HepG2 (cell line): Measurements from ENCODE around the gene CAPN13. TPM values are rescaled to one million over a fixed set of nuclear protein-coding genes. Genes with fewer than 3 reads are reported as not detected.

Source experiments
- ATAC-seq: fragments of 200-7000 bp; cut with Tn5 transposase; 3 replicates; pipeline ENCODE4 v1.9.1; 2020; ENCODE audit warnings: mild to moderate bottlenecking, moderate library complexity
- BruUV-seq: library from RNA; stranded (reverse); fragments of 400-500 nt; replicated peaks from 2 replicates; lab custom pipeline; 2021; lab: Mats Ljungman, UMichigan
- CTCF ChIA-PET: fragments of 300-600 bp; formaldehyde crosslinking; extraction: SDS; loops from one replicate; lab custom pipeline; 2021; ENCODE audit warnings: low total read pairs, inconsistent platforms, low intra/inter-chr PET ratio; lab: Yijun Ruan, JAX
- POLR2A ChIA-PET: fragments of 350-600 bp; sonication (Branson Sonifier 250); formaldehyde crosslinking; loops from one replicate; lab custom pipeline; 2020; ENCODE audit warnings: antibody characterized with exemption, inconsistent platforms; lab: Yijun Ruan, JAX
- DNase-seq: peaks from one replicate; pipeline ENCODE4 v3.0.0-alpha.2; 2015; ENCODE audit warnings: low spot score
- FAIRE-seq: peaks from 3 replicates; lab custom pipeline; 2011; peaks lifted over from hg19 to GRCh38; lab: Jason Lieb, UNC
- H2AFZ ChIP-seq: one replicate; pipeline ENCODE4 v1.6.1; 2011; ENCODE audit warnings: low read length, inconsistent platforms
- H3K27ac ChIP-seq: fragments of 300-600 bp; 3 replicates; pipeline ENCODE4 v1.8.0; 2011; ENCODE audit warnings: mixed run types, mild to moderate bottlenecking, mixed read lengths, low read length, inconsistent platforms; ENCODE audit not compliant: insufficient read depth; ENCODE audit errors: extremely low read length
- H3K27me3 ChIP-seq, 2 experiments: fragments of 200-600 bp in 1 of 2; 2 replicates in 1 of 2; 3 replicates in 1 of 2; pipeline versions ENCODE4 v1.6.0 to v1.8.0; 2011; ENCODE audit warnings: low read length in 2 of 2, mild to moderate bottlenecking in 2 of 2, moderate library complexity in 2 of 2, inconsistent platforms in 1 of 2; ENCODE audit not compliant: insufficient read depth in 2 of 2, control insufficient read depth in 1 of 2
- H3K36me3 ChIP-seq, 2 experiments: fragments of 200-600 bp in 1 of 2; replicated peaks in 1 of 2; 2 replicates in 1 of 2; 3 replicates in 1 of 2; pipeline versions ENCODE4 v1.5.1 to v1.8.0; 2011; ENCODE audit warnings: low read length in 2 of 2, inconsistent platforms in 1 of 2; ENCODE audit not compliant: insufficient read depth in 2 of 2, control insufficient read depth in 1 of 2
- H3K4me1 ChIP-seq: 2 replicates; pipeline ENCODE4 v1.5.1; 2012; ENCODE audit warnings: low read length, inconsistent platforms; ENCODE audit not compliant: insufficient read depth
- H3K4me2 ChIP-seq: 2 replicates; pipeline ENCODE4 v1.6.0; 2011; ENCODE audit warnings: low read depth, low read length, inconsistent platforms
- H3K4me3 ChIP-seq, 3 experiments: fragments of 200-600 bp in 1 of 3; sonication (generic), shearing (Covaris generic) in 1 of 3; replicated peaks in 1 of 3; 2 replicates each; pipeline ENCODE4 v1.5.1; 2011 to 2016; ENCODE audit warnings: low read length in 3 of 3, inconsistent platforms in 2 of 3, low read depth in 2 of 3, mild to moderate bottlenecking in 2 of 3, control low read depth in 1 of 3, mixed read lengths in 1 of 3; ENCODE audit not compliant: insufficient read depth in 1 of 3
- H3K79me2 ChIP-seq: one replicate; pipeline ENCODE4 v1.6.1; 2011; ENCODE audit warnings: low read length, inconsistent platforms; ENCODE audit not compliant: insufficient read depth
- H3K9ac ChIP-seq: 2 replicates; pipeline ENCODE4 v1.6.0; 2011; ENCODE audit warnings: mild to moderate bottlenecking, low read depth, low read length, inconsistent platforms; ENCODE audit not compliant: insufficient read depth
- H3K9me3 ChIP-seq: 2 replicates; pipeline ENCODE4 v1.5.1; 2012; ENCODE audit warnings: mild to moderate bottlenecking, low read length
- H4K20me1 ChIP-seq: 2 replicates; pipeline ENCODE4 v1.6.0; 2011; ENCODE audit warnings: inconsistent platforms, mild to moderate bottlenecking, low read length, moderate library complexity; ENCODE audit not compliant: insufficient read depth
- CENPT ChIP-seq: sonication (generic); formaldehyde crosslinking; IDR thresholded peaks from 2 replicates; pipeline ENCODE4 v1.8.0; 2022; ENCODE audit warnings: low read depth, mild to moderate bottlenecking, moderate library complexity, missing genetic modification reagents
- KAT2B ChIP-seq: fragments of 150-350 bp; IDR thresholded peaks from 2 replicates; pipeline ENCODE4 v1.6.1; 2014; ENCODE audit warnings: low read depth, low read length, borderline replicate concordance
- MLX ChIP-seq: IDR thresholded peaks from 2 replicates; pipeline ENCODE4 v1.6.1; 2016
- MTF1 ChIP-seq: sonication (generic); formaldehyde crosslinking; IDR thresholded peaks from 2 replicates; pipeline ENCODE4 v1.5.0; 2020; ENCODE audit warnings: missing genetic modification reagents
- REL ChIP-seq: sonication (generic); formaldehyde crosslinking; conservative IDR thresholded peaks from 2 replicates; pipeline ENCODE4 v1.8.0; 2022; ENCODE audit warnings: mild to moderate bottlenecking, missing genetic modification reagents, moderate library complexity
- U2AF1 ChIP-seq: fragments of 200-400 bp; formaldehyde crosslinking; optimal IDR thresholded peaks from 2 replicates; pipeline ENCODE3; 2017; ENCODE audit warnings: mild to moderate bottlenecking, low read depth, low read length
- U2AF2 ChIP-seq: fragments of 200-400 bp; formaldehyde crosslinking; IDR thresholded peaks from 2 replicates; pipeline ENCODE4 v1.6.1; 2017; ENCODE audit warnings: low read depth, mild to moderate bottlenecking, low read length
- WGBS: methylation state at CpG from one replicate; pipeline ENCODE4 v1.1.6; 2017; ENCODE audit warnings: low lambda C conversion rate; 5-methylcytosine and 5-hydroxymethylcytosine counted together
- in situ Hi-C: cut with HindIII; loops from 2 replicates; pipeline ENCODE4 v1.10.0; 2017; ENCODE audit warnings: low pct_unique_long_range_greater_than_20kb; ENCODE audit not compliant: extremely low pct_ligation_motif_present
- intact Hi-C: fragments of 100-400 bp; cut with micrococcal nuclease; formaldehyde crosslinking; loops from one replicate; pipeline ENCODE4 v1.10.0; 2022; ENCODE audit not compliant: unreplicated experiment
- polyA plus RNA-seq, 8 experiments: library from polyadenylated mRNA; depleted of rRNA in 3 of 8; stranded (reverse) in 7 of 8; unstranded in 1 of 8; fragments of >200 nt; fragmentation: Illumina TruSeq in 4 of 8; extraction: Trizol in 4 of 8; gene quantifications; 2 replicates each; pipeline versions ENCODE4 v1.2.1 to v1.2.3, GENCODE V29; 2011 to 2016; ENCODE audit warnings: low read depth in 4 of 8, missing spikeins in 1 of 8, mixed read lengths in 1 of 8; ENCODE audit not compliant: insufficient read depth in 1 of 8
- total RNA-seq, 5 experiments: library from RNA; depleted of rRNA; stranded (reverse); fragments of >200 nt; fragmentation: Illumina TruSeq; extraction: Trizol; gene quantifications; 2 replicates each; pipeline ENCODE4 v1.2.3, GENCODE V29; 2016; ENCODE audit warnings: low read depth in 1 of 5
- TF ChIP-seq, protein P1 (sequence below): sonication (generic); formaldehyde crosslinking; IDR thresholded peaks from 2 replicates; pipeline ENCODE4 v1.4.0; 2020; ENCODE audit warnings: mild to moderate bottlenecking, missing genetic modification reagents, borderline replicate concordance

Gene CAPN13
- total and polyA plus RNA-seq, 2 of the 13 experiments (the other 11 are each of a cell fraction or from before 2014, with no cell fraction given) = not detected

- H3K36me3 ChIP-seq = no peaks in the 10 kb centered on the region
- no TSS peak for BruUV-seq
- FAIRE-seq (no peak), ATAC-seq (no peak), DNase-seq (no peak)
- WGBS = 17% methylated on average over 5 of the region's 5 CpGs
- peaks cover 0 to 27% of the 10 kb centered on the region in 2 experiments; a peak in 4 of 5 replicates for H3K27me3 ChIP-seq
- intact Hi-C loops (no loop called here), in situ Hi-C loops (loop anchor here (10.0 kb wide), 1 partner anchor 250 kb away; no protein-coding TSS in a partner anchor)
- H2AFZ ChIP-seq = no peak overlapping the region
- no peaks in the 10 kb centered on the region for H3K9me3 ChIP-seq
- H3K79me2 ChIP-seq = no peaks in the 10 kb centered on the region
- TF ChIP-seq MTF1 (CRISPR knock-in tag) (no peak), U2AF2 (no peak), U2AF1 (no peak), MLX (CRISPR knock-in tag) (no peak), KAT2B (no peak), REL (CRISPR knock-in tag) (no peak), CENPT (CRISPR knock-in tag) (no peak)
- TF ChIP-seq, protein P1, sequence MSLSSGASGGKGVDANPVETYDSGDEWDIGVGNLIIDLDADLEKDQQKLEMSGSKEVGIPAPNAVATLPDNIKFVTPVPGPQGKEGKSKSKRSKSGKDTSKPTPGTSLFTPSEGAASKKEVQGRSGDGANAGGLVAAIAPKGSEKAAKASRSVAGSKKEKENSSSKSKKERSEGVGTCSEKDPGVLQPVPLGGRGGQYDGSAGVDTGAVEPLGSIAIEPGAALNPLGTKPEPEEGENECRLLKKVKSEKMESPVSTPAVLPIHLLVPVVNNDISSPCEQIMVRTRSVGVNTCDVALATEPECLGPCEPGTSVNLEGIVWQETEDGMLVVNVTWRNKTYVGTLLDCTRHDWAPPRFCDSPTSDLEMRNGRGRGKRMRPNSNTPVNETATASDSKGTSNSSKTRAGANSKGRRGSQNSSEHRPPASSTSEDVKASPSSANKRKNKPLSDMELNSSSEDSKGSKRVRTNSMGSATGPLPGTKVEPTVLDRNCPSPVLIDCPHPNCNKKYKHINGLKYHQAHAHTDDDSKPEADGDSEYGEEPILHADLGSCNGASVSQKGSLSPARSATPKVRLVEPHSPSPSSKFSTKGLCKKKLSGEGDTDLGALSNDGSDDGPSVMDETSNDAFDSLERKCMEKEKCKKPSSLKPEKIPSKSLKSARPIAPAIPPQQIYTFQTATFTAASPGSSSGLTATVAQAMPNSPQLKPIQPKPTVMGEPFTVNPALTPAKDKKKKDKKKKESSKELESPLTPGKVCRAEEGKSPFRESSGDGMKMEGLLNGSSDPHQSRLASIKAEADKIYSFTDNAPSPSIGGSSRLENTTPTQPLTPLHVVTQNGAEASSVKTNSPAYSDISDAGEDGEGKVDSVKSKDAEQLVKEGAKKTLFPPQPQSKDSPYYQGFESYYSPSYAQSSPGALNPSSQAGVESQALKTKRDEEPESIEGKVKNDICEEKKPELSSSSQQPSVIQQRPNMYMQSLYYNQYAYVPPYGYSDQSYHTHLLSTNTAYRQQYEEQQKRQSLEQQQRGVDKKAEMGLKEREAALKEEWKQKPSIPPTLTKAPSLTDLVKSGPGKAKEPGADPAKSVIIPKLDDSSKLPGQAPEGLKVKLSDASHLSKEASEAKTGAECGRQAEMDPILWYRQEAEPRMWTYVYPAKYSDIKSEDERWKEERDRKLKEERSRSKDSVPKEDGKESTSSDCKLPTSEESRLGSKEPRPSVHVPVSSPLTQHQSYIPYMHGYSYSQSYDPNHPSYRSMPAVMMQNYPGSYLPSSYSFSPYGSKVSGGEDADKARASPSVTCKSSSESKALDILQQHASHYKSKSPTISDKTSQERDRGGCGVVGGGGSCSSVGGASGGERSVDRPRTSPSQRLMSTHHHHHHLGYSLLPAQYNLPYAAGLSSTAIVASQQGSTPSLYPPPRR (CRISPR knock-in tag) = no peak
- no peaks in the 10 kb centered on the region for H3K4me1 ChIP-seq
- ChIA-PET CTCF (no interaction called here), POLR2A (no interaction called here)
- H4K20me1 ChIP-seq = no peaks in the 10 kb centered on the region
- no peak overlapping the region for H3K9ac ChIP-seq
- H3K4me3 ChIP-seq = no peak overlapping the region
- no peak overlapping the region for H3K27ac ChIP-seq
- H3K4me2 ChIP-seq = no peak overlapping the region
Observed at GRCh38 chr2:30684516-30684915, 122.7 kb downstream of the CAPN13 start.
